ENCODE results near the gene PSMB4.
A peak's percentile ranks its signal among the peaks of the same experiment; 100 is the strongest.
"Not testable (repeated sequence)": the region's sequence is repeated elsewhere in the genome, so short reads cannot be mapped to it uniquely, and the experiment has no call there.

Gene PSMB4

GRCh38 chr1:151399324-151400171, at the start of gene PSMB4:
TSS of gene PSMB4 (plus strand) at chr1:151399573. CDS start at chr1:151399588, 15 bp downstream.
- Histone ChIP-seq H3K27ac (peak within 1 kb of the TSS; percentile 88 to 98 (median 94)), H3K9me3 (replicated peaks in 1 of 11) (peaks cover 0 to 3% (median 1%) of the 10 kb centered on the region in 11 experiments; a peak in 7 of 22 replicates), H3K9ac (peak within 1 kb of the TSS; percentile 91 to 99 (median 95)), H3K4me1 (peaks cover 18 to 24% (median 21%) of the 10 kb centered on the region in 10 experiments), H3K4me2 (peak within 1 kb of the TSS; percentile 89 to 98 (median 94)), H4K20me1 (peaks cover 21 to 50% (median 37%) of the 10 kb centered on the region in 11 experiments; a peak in 20 of 22 replicates), H3K36me3 (peaks cover 37 to 46% (median 44%) of the 10 kb centered on the region in 11 experiments), H3K4me3 (peak within 1 kb of the TSS; percentile 82 to 99 (median 93)), H3K27me3 (no peaks in the 10 kb centered on the region)
- TF ChIP-seq Cebpa-rat (IDR thresholded peaks at IDR 0.05), result peak in 10 of 11 experiments; percentile 26 to 94 (median 78); a peak in 16 of 22 replicates

DNA sequence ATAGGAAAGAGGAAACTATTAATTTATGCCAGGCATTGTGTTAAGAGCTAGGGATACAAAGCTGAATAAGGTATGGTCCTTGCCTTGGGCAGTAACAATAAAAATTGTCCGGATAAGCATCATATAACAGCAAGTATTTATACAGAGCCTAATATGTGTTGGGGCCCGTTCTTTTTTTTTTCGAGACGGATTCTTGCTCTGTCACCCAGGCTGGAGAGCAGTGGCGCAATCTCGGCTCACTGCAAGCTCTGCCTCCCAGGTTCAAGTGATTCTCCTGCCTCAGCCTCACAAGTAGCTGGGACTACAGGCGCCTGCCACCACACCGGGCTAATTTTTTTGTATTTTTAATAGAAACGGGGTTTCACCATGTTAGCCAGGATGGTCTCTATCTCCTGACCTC, 49.0 kb upstream of the PSMB4 start:
- Histone ChIP-seq H3K9me3 (replicated peaks in 1 of 11) (peaks cover 24 to 46% (median 43%) of the 10 kb centered on the region in 11 experiments), H3K4me1 (peaks cover 17 to 23% (median 21%) of the 10 kb centered on the region in 10 experiments), H3K36me3 (peaks cover 0 to 16% (median 5%) of the 10 kb centered on the region in 11 experiments; a peak in 9 of 22 replicates)
- H3K27me3 ChIP-seq, H3K27ac ChIP-seq, H3K4me3 ChIP-seq, H4K20me1 ChIP-seq, H3K4me2 ChIP-seq, H3K9ac ChIP-seq: not testable (repeated sequence)

- H3K4me2 ChIP-seq, result no peak overlapping the region
- H3K9me3 ChIP-seq (replicated peaks in 1 of 11), result peaks cover 24 to 46% (median 43%) of the 10 kb centered on the region in 11 experiments
- TF ChIP-seq Cebpa-rat (IDR thresholded peaks at IDR 0.05), result no peak
- no peak overlapping the region for H3K27ac ChIP-seq
- no peak overlapping the region for H3K4me3 ChIP-seq
- H3K9ac ChIP-seq, result no peak overlapping the region
- no peaks in the 10 kb centered on the region for H4K20me1 ChIP-seq
- peaks cover 7 to 26% (median 19%) of the 10 kb centered on the region in 10 experiments for H3K4me1 ChIP-seq
- no peaks in the 10 kb centered on the region for H3K27me3 ChIP-seq
- peaks cover 0 to 16% (median 0%) of the 10 kb centered on the region in 11 experiments; a peak in 4 of 22 replicates for H3K36me3 ChIP-seq
Measured at GRCh38 chr1:151352021-151352718, 47.2 kb upstream of the PSMB4 start.

GRCh38 chr1:151356696-151357095, 42.7 kb upstream of the PSMB4 start:
- Histone ChIP-seq H3K4me2 (peak overlapping the region in 5 of 11 experiments; percentile 10 to 30 (median 26); a peak in 3 of 22 replicates), H3K27me3 (no peaks in the 10 kb centered on the region), H4K20me1 (no peaks in the 10 kb centered on the region), H3K4me3 (no peak overlapping the region), H3K4me1 (peaks cover 0 to 15% (median 8%) of the 10 kb centered on the region in 10 experiments; a peak in 10 of 20 replicates), H3K9me3 (replicated peaks in 1 of 11) (peaks cover 19 to 32% (median 24%) of the 10 kb centered on the region in 11 experiments), H3K9ac (no peak overlapping the region), H3K27ac (no peak overlapping the region), H3K36me3 (peaks cover 0 to 7% (median 0%) of the 10 kb centered on the region in 11 experiments; a peak in 2 of 22 replicates)
- no peak; a peak in 1 of 22 replicates for TF ChIP-seq Cebpa-rat (IDR thresholded peaks at IDR 0.05)

- H3K4me2 ChIP-seq, result no peak overlapping the region
- peaks cover 0 to 10% (median 5%) of the 10 kb centered on the region in 11 experiments; a peak in 4 of 22 replicates for H3K36me3 ChIP-seq
- TF ChIP-seq Cebpa-rat (IDR thresholded peaks at IDR 0.05), result no peak
- peak overlapping the region in 1 of 10 experiments; percentile 5; a peak in 1 of 20 replicates for H3K4me3 ChIP-seq
- peaks cover 0 to 16% (median under 1%) of the 10 kb centered on the region in 10 experiments; a peak in 10 of 20 replicates for H3K4me1 ChIP-seq
- no peak overlapping the region for H3K27ac ChIP-seq
- no peaks in the 10 kb centered on the region for H3K27me3 ChIP-seq
- H4K20me1 ChIP-seq, result no peaks in the 10 kb centered on the region
- peaks cover 31 to 47% (median 38%) of the 10 kb centered on the region in 11 experiments for H3K9me3 ChIP-seq (replicated peaks in 1 of 11)
- no peak overlapping the region for H3K9ac ChIP-seq
Measured at GRCh38 chr1:151361883-151362282, 37.5 kb upstream of the PSMB4 start.

DNA sequence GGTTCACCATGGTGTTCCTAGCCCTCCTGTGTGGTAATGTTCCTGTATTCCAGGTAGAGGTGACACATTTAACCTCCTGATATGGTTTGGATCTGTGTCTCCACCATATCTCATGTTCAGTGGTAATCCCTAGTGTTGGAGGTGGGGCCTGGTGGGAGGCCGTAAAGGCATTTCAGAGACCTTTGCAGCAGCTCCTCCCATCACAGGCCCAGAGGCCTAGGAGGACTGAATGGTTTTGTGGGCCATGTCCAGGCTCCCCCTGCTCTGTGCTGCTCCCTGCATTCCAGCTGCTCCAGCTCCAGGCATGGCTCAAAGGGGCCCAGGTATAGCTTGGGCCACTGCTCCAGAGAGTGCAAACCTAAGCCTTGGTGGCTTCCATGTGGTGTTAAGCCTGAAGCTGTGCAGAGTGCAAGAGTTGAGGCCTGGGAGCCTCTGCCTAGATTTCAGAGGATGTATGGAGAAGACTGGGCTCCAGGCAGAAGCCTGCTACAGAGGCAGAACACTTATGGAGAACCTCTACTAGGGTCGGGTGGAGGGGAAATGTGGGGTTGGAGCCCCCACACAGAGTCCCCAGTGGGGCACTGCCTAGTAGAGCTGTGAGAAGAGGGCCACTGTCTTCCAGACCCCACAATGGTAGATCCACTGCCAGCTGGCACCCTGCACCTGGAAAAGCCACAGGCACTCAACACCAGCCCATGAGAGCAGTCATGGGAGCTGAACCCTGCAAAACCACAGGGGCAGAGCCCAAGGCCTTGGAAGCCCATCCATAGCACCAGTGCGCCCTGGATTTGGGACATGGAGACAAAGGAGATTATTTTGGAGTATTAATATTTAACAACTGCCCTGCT, 36.8 kb upstream of the PSMB4 start:
- H3K9me3 ChIP-seq (replicated peaks in 1 of 11), result peaks cover 31 to 47% (median 38%) of the 10 kb centered on the region in 11 experiments
- TF ChIP-seq Cebpa-rat (IDR thresholded peaks at IDR 0.05), result no peak
- H4K20me1 ChIP-seq, result no peaks in the 10 kb centered on the region
- peaks cover 0 to 14% (median 0%) of the 10 kb centered on the region in 10 experiments; a peak in 8 of 20 replicates for H3K4me1 ChIP-seq
- H3K27me3 ChIP-seq, result no peaks in the 10 kb centered on the region
- no peak overlapping the region for H3K9ac ChIP-seq
- no peak overlapping the region for H3K27ac ChIP-seq
- no peak overlapping the region for H3K4me2 ChIP-seq
- H3K36me3 ChIP-seq, result peaks cover 0 to 10% (median 5%) of the 10 kb centered on the region in 11 experiments; a peak in 4 of 22 replicates
- H3K4me3 ChIP-seq, result peak overlapping the region in 6 of 10 experiments; percentile 2 to 36 (median 8); a peak in 3 of 20 replicates

- no peak overlapping the region for H3K4me2 ChIP-seq
- no peak for TF ChIP-seq Cebpa-rat (IDR thresholded peaks at IDR 0.05)
- peaks cover 31 to 47% (median 38%) of the 10 kb centered on the region in 11 experiments for H3K9me3 ChIP-seq (replicated peaks in 1 of 11)
- peaks cover 0 to 10% (median 5%) of the 10 kb centered on the region in 11 experiments; a peak in 4 of 22 replicates for H3K36me3 ChIP-seq
- H3K27me3 ChIP-seq, result no peaks in the 10 kb centered on the region
- H3K9ac ChIP-seq, result no peak overlapping the region
- H3K27ac ChIP-seq, result no peak overlapping the region
- no peak overlapping the region for H3K4me3 ChIP-seq
- peaks cover 9 to 37% (median 17%) of the 10 kb centered on the region in 10 experiments for H3K4me1 ChIP-seq
- no peaks in the 10 kb centered on the region for H4K20me1 ChIP-seq
Measured at GRCh38 chr1:151364996-151365395, 34.4 kb upstream of the PSMB4 start.
